Mesodermal cell (in vitro differentiated cells): Measurements from ENCODE around the gene CAPN5.

Source experiments
- H3K27ac ChIP-seq: 2 replicates; pipeline ENCODE4 v1.7.0; 2013; ENCODE audit warnings: mild to moderate bottlenecking, low read depth, low read length, moderate library complexity; ENCODE audit not compliant: severe bottlenecking
- H3K36me3 ChIP-seq: 2 replicates; pipeline ENCODE4 v1.7.1; 2013; ENCODE audit warnings: mild to moderate bottlenecking, low read length, moderate library complexity; ENCODE audit not compliant: control insufficient read depth, insufficient read depth
- H3K4me1 ChIP-seq: one replicate; pipeline ENCODE4 v1.7.1; 2013; ENCODE audit warnings: mild to moderate bottlenecking, low read length; ENCODE audit not compliant: insufficient read depth, control insufficient read depth, poor library complexity, severe bottlenecking
- H3K4me3 ChIP-seq: 2 replicates; pipeline ENCODE4 v1.7.0; 2013; ENCODE audit warnings: low read length, control low read depth, mild to moderate bottlenecking; ENCODE audit not compliant: insufficient read depth, poor library complexity, severe bottlenecking; ENCODE audit errors: extremely low read depth
- H3K9me3 ChIP-seq: 2 replicates; pipeline ENCODE4 v1.7.1; 2013; ENCODE audit warnings: mild to moderate bottlenecking, low read length, moderate library complexity; ENCODE audit not compliant: control insufficient read depth
- WGBS, 2 experiments: methylation state at CpG; one replicate each; pipeline ENCODE4 v1.1.5; 2013; ENCODE audit warnings: missing lambda C conversion rate in 2 of 2; ENCODE audit not compliant: insufficient coverage in 2 of 2; 5-methylcytosine and 5-hydroxymethylcytosine counted together

Gene CAPN5

DNA sequence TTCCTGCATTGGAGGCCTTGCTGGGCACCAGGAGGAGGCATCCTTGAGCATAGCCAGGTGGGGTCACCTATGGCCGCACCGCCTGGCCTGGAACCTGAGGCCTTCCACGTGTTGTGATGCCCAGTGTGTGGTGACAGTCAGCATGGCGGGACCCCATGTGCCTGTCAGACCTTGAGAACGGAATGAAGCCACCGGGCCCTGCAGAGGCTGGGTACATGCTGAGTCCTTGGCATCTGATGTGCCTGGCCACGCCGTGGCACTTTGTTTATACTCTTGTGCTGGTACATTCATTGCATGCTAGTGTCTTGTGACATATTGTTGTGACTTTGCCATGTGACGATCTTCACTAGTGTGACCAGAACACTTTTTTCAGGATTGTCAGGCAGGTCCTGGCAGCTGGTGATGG, 52.8 kb downstream of the CAPN5 start:
- H3K9me3 ChIP-seq, result no peaks in the 10 kb centered on the region
- 91 to 92% methylated on average over 9 of the region's 9 CpGs for WGBS, 2 experiments
- no peak overlapping the region for H3K27ac ChIP-seq
- no peak overlapping the region for H3K4me3 ChIP-seq
- no peaks in the 10 kb centered on the region for H3K4me1 ChIP-seq
- peaks cover 55% of the 10 kb centered on the region for H3K36me3 ChIP-seq

- Histone ChIP-seq H3K4me3 (no peak overlapping the region), H3K36me3 (peaks cover 50% of the 10 kb centered on the region), H3K9me3 (no peaks in the 10 kb centered on the region), H3K4me1 (no peaks in the 10 kb centered on the region), H3K27ac (no peak overlapping the region)
- WGBS, 2 experiments, result 93 to 94% methylated on average over 14 to 16 of the region's 19 CpGs
Measured at GRCh38 chr11:77120571-77120970, 53.8 kb downstream of the CAPN5 start.

DNA sequence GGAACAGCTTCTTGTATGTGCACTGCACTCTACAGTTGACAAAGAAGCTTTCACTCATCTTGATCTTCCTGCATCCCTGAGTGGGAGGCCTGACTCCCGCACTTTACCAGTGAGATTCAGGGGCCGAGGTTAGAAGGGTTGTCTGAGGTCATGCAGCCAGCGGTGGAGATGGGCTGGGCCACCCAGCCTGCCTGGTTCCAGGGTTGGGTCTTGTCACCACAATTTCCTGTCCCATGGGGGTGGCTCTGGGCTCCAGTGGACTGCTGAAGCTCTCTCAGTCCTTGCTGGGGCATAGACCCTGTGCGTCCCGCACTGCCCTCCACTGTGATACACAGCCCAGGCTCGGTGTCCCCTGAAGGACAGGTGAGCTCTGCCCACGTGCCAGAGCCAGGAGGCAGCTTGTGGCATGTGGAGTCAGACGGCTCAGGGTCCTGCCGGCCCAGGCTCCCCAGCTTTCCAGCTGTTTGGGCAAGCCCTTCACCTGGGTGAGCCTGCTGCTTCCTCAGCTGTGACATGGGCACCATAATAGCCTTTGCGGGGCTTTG, 54.4 kb downstream of the CAPN5 start:
- 95 to 97% methylated on average over 10 of the region's 10 CpGs for WGBS, 2 experiments
- peaks cover 50% of the 10 kb centered on the region for H3K36me3 ChIP-seq
- no peaks in the 10 kb centered on the region for H3K9me3 ChIP-seq
- no peak overlapping the region for H3K27ac ChIP-seq
- H3K4me3 ChIP-seq, result no peak overlapping the region
- H3K4me1 ChIP-seq, result no peaks in the 10 kb centered on the region

DNA sequence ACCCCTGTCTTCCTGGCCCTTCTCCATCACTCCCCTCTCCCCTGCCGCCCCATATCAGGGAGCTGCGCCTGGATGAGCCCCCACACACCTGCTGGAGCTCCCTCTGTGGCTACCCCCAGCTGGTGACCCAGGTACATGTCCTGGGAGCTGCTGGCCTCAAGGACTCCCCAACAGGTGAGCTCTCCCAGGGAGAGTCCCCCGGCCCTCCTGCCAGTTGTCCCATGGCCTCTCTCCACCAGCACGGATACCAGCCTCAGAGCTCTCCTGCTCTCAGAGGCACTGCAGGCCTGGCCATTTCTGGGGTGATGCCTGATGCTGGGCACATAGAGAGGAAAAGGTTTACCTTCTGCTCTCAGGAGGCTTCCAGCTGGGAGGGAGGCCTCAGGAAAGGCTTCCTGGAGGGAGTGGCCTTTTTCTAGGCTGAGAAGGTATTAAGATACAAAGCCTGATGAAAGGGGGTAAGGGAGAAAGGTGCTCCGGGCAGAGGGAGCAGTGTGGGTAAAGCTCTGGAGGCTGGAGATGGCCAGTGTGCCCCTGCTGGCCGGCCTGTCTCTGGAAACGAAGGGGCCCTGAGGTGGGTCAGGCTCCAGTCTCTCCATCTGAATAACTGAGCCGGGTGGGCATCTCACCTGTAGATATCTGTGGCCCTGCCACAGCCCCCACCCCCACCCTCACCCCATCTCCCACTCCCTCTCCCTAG, 55.3 kb downstream of the CAPN5 start:
- WGBS, 2 experiments, result 85 to 90% methylated on average over 4 to 7 of the region's 8 CpGs
- H3K36me3 ChIP-seq, result peaks cover 50% of the 10 kb centered on the region
- H3K27ac ChIP-seq, result no peak overlapping the region
- no peaks in the 10 kb centered on the region for H3K9me3 ChIP-seq
- H3K4me3 ChIP-seq, result no peak overlapping the region
- H3K4me1 ChIP-seq, result no peaks in the 10 kb centered on the region

DNA sequence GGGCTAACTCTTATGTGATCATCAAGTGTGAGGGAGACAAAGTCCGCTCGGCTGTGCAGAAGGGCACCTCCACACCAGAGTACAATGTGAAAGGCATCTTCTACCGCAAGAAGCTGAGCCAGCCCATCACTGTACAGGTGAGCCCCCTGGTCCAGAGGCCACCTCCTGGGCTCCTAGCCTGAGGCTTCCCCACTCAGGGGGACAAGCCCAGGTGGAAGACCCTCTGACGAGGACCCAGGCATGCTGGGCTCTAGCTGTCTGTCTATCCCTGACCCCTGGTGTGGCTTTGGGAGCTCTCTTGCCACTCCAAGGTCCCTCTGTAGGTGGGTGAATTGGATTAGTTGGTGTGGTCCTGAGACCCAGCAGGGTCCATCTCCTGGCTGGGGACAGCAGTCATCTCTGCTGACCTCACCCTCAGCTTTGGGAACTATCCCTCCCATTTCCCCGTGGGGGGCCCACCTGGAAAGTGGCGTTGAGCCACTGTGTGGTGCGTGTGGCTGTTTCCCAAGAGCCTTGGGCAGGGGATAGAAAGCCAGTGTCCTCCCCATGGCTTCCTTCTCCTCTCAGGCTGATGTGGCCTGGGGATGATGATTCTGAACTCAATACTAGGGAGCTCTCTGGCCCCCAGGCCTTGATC, 55.9 kb downstream of the CAPN5 start:
- Histone ChIP-seq H3K4me1 (peaks cover 2% of the 10 kb centered on the region), H3K4me3 (no peak overlapping the region), H3K27ac (no peak overlapping the region), H3K36me3 (peaks cover 50% of the 10 kb centered on the region), H3K9me3 (no peaks in the 10 kb centered on the region)
- 95 to 100% methylated on average over 2 to 7 of the region's 7 CpGs for WGBS, 2 experiments

DNA sequence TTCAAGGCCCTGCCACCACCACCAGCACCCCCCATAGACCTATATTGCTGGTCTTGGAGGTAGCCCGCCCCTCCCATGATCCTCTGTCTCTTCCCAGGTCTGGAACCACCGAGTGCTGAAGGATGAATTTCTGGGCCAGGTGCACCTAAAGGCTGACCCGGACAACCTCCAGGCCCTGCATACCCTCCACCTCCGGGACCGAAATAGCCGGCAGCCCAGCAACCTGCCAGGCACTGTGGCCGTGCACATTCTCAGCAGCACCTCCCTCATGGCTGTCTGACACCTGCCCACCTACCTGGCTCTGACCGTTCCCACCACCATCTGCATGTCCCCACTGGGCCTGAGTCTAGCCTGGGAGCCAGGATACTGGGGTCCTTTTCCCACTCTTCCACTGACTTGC, 56.8 kb downstream of the CAPN5 start:
- Histone ChIP-seq H3K27ac (no peak overlapping the region), H3K36me3 (peaks cover 42% of the 10 kb centered on the region), H3K4me1 (peaks cover 5% of the 10 kb centered on the region), H3K9me3 (no peaks in the 10 kb centered on the region), H3K4me3 (no peak overlapping the region)
- 90 to 91% methylated on average over 8 of the region's 8 CpGs for WGBS, 2 experiments

DNA sequence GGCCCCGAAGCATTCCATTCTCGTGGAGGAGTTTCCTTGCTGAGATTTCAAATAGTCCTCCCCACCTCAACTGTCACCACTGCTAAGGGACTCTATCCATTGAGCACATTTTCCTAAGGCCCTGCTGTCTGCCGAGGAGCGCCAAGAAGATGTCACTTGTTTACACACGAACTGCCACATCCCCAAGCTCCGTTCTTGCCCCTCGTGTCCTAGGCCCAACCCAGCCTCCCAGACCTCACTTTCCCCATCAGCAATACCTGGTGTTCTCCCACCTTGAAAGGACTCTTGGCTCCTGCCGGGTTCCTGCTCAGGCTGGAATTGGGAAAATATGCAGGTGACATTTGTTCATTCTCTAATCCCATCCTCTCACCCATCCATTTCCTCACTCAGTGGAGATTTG, 57.3 kb downstream of the CAPN5 start:
- 88 to 94% methylated on average over 7 to 8 of the region's 8 CpGs for WGBS, 2 experiments
- H3K4me3 ChIP-seq, result no peak overlapping the region
- no peak overlapping the region for H3K27ac ChIP-seq
- peaks cover 5% of the 10 kb centered on the region for H3K4me1 ChIP-seq
- H3K36me3 ChIP-seq, result peaks cover 38% of the 10 kb centered on the region
- H3K9me3 ChIP-seq, result no peaks in the 10 kb centered on the region

DNA sequence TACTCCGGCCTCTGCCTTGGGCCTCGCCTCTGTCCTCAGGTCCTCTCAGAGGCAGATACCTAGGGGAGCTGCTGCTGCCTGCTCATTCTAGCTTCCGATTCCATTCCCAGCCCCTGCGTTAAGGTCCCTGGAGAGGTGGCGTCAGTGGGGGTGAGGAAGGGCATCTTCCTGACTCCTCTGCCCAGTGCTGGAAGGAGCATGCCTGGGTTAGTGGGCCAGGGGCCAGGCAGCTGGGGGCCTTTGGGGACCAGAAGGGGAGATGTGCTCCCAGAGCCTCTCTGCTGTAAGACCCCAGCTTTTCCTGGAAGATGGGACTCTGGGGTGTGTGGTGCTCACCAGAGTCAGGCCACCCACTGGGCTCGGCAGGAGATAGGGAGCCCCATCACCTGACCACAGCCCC, 57.7 kb downstream of the CAPN5 start:
- WGBS, 2 experiments, result 96 to 98% methylated on average over 5 to 6 of the region's 6 CpGs
- Histone ChIP-seq H3K9me3 (no peaks in the 10 kb centered on the region), H3K4me1 (peaks cover 5% of the 10 kb centered on the region), H3K4me3 (no peak overlapping the region), H3K36me3 (peaks cover 37% of the 10 kb centered on the region), H3K27ac (no peak overlapping the region)

DNA sequence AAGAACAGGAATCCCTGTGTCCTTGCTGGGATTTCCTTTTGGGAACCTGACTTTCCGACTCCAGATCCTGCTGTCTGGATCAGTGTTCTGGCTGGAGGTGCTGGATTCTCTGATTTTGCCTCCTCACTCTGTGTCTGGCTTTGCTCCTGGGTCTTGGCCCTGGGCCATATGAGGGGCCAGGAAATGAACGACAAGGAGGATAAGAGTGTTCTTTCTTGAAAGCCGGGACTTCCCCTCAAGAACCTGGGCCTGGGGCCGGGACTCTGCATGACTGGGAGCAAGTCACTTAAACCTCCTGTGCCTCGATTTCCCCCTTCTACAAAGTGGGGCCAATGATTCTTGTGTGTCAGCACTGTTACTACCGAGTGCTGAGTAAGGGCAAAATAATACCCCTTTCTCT, 58.4 kb downstream of the CAPN5 start:
- H3K36me3 ChIP-seq, result peaks cover 31% of the 10 kb centered on the region
- no peak overlapping the region for H3K27ac ChIP-seq
- WGBS, 2 experiments, result 90 to 91% methylated on average over 4 of the region's 6 CpGs

GRCh38 chr11:77125695-77126094, 58.9 kb downstream of the CAPN5 start:
- no peaks in the 10 kb centered on the region for H3K9me3 ChIP-seq
- WGBS, 2 experiments, result 100% methylated on average over 1 to 2 of the region's 4 CpGs
- peaks cover 5% of the 10 kb centered on the region for H3K4me1 ChIP-seq
- peaks cover 28% of the 10 kb centered on the region for H3K36me3 ChIP-seq
- no peak overlapping the region for H3K27ac ChIP-seq
- H3K4me3 ChIP-seq, result no peak overlapping the region

More for the DNA sequence above, 58.4 kb downstream of the CAPN5 start:
- Histone ChIP-seq H3K4me1 (peaks cover 5% of the 10 kb centered on the region), H3K9me3 (no peaks in the 10 kb centered on the region), H3K4me3 (no peak overlapping the region)
